IPS-18a (cell line): Measurements from ENCODE around the gene LRRC75B.
"Not testable (repeated sequence)": the region's sequence is repeated elsewhere in the genome, so short reads cannot be mapped to it uniquely, and the experiment has no call there.

Source experiments
- H3K27ac ChIP-seq: one replicate; pipeline ENCODE4 v1.5.1; 2013; ENCODE audit warnings: low read length
- H3K27me3 ChIP-seq: one replicate; pipeline ENCODE4 v1.6.1; 2013; ENCODE audit warnings: mild to moderate bottlenecking, low read length; ENCODE audit not compliant: control insufficient read depth, insufficient read depth
- H3K36me3 ChIP-seq: one replicate; pipeline ENCODE4 v1.6.1; 2013; ENCODE audit warnings: low read depth, low read length; ENCODE audit not compliant: control insufficient read depth
- H3K4me1 ChIP-seq: one replicate; pipeline ENCODE4 v1.6.1; 2013; ENCODE audit warnings: low read depth, low read length; ENCODE audit not compliant: control insufficient read depth
- H3K4me3 ChIP-seq: one replicate; pipeline ENCODE4 v1.5.1; 2013; ENCODE audit warnings: low read length
- H3K9ac ChIP-seq: one replicate; pipeline ENCODE4 v1.6.1; 2013; ENCODE audit warnings: mild to moderate bottlenecking, low read length, moderate library complexity
- H3K9me3 ChIP-seq: one replicate; pipeline ENCODE4 v1.6.1; 2013; ENCODE audit warnings: low read depth, low read length; ENCODE audit not compliant: control insufficient read depth

Gene LRRC75B

GRCh38 chr22:24621244-24621643 lies 28.4 kb upstream of the LRRC75B start:
- H3K27ac ChIP-seq, H3K9me3 ChIP-seq, H3K4me1 ChIP-seq, H3K9ac ChIP-seq, H3K36me3 ChIP-seq, H3K27me3 ChIP-seq, H3K4me3 ChIP-seq: not testable (repeated sequence)

- not testable (repeated sequence) for H3K36me3 ChIP-seq
Measured at GRCh38 chr22:24614794-24615193, 21.9 kb upstream of the LRRC75B start.

GRCh38 chr22:24609888-24610287 lies 17.0 kb upstream of the LRRC75B start:
- not testable (repeated sequence) for H3K4me1 ChIP-seq, H3K9me3 ChIP-seq, H3K36me3 ChIP-seq, H3K4me3 ChIP-seq, H3K27ac ChIP-seq, H3K9ac ChIP-seq, H3K27me3 ChIP-seq

More at GRCh38 chr22:24614794-24615193, 21.9 kb upstream of the LRRC75B start:
- not testable (repeated sequence) for H3K27me3 ChIP-seq, H3K4me1 ChIP-seq, H3K9me3 ChIP-seq, H3K27ac ChIP-seq
- Histone ChIP-seq H3K4me3 (peak overlapping the region; percentile 35), H3K9ac (peak overlapping the region; percentile 39)

- H3K36me3 ChIP-seq, H3K4me1 ChIP-seq, H3K27ac ChIP-seq, H3K9ac ChIP-seq, H3K4me3 ChIP-seq, H3K27me3 ChIP-seq, H3K9me3 ChIP-seq: not testable (repeated sequence)
Measured at GRCh38 chr22:24608327-24608726, 15.5 kb upstream of the LRRC75B start.

GRCh38 chr22:24607429-24607983 lies 14.6 kb upstream of the LRRC75B start:
- not testable (repeated sequence) for H3K4me3 ChIP-seq, H3K9ac ChIP-seq, H3K27me3 ChIP-seq, H3K9me3 ChIP-seq, H3K27ac ChIP-seq, H3K36me3 ChIP-seq, H3K4me1 ChIP-seq

GRCh38 chr22:24606340-24606739 lies 13.5 kb upstream of the LRRC75B start:
- not testable (repeated sequence) for H3K9ac ChIP-seq, H3K27ac ChIP-seq, H3K4me3 ChIP-seq, H3K4me1 ChIP-seq, H3K36me3 ChIP-seq, H3K27me3 ChIP-seq, H3K9me3 ChIP-seq

GRCh38 chr22:24603770-24604629 lies 11.1 kb upstream of the LRRC75B start:
- peaks cover 10% of the 10 kb centered on the region for H3K4me1 ChIP-seq

GRCh38 chr22:24602847-24603769 lies 10.2 kb upstream of the LRRC75B start, which contains the start of gene GGT1:
GGT1 (plus strand) TSS chr22:24603193; CDS start chr22:24611082, 7,889 bp downstream.
- H3K27ac ChIP-seq, H3K27me3 ChIP-seq, H3K9ac ChIP-seq, H3K36me3 ChIP-seq, H3K4me3 ChIP-seq, H3K9me3 ChIP-seq: not testable (repeated sequence)
- peaks cover 10% of the 10 kb centered on the region for H3K4me1 ChIP-seq

More at GRCh38 chr22:24603770-24604629, 11.1 kb upstream of the LRRC75B start:
- not testable (repeated sequence) for H3K9ac ChIP-seq, H3K36me3 ChIP-seq, H3K9me3 ChIP-seq, H3K4me3 ChIP-seq, H3K27ac ChIP-seq, H3K27me3 ChIP-seq

- H3K27ac ChIP-seq, H3K36me3 ChIP-seq, H3K9me3 ChIP-seq, H3K9ac ChIP-seq, H3K4me3 ChIP-seq, H3K27me3 ChIP-seq: not testable (repeated sequence)
- H3K4me1 ChIP-seq = peaks cover 10% of the 10 kb centered on the region
Measured at GRCh38 chr22:24602105-24602749, 9.4 kb upstream of the LRRC75B start.

- Histone ChIP-seq H3K27ac (no peak overlapping the region), H3K4me3 (no peak overlapping the region), H3K9me3 (no peaks in the 10 kb centered on the region)
Measured at GRCh38 chr22:24601217-24602104, 8.6 kb upstream of the LRRC75B start.

More at GRCh38 chr22:24601217-24602104, 8.6 kb upstream of the LRRC75B start:
- Histone ChIP-seq H3K27me3 (no peaks in the 10 kb centered on the region), H3K9ac (no peak overlapping the region), H3K4me1 (peaks cover 10% of the 10 kb centered on the region), H3K36me3 (no peaks in the 10 kb centered on the region)
